Sigmoid colon (tissue), 7 donors: Measurements from ENCODE around the gene CCDC57. TPM values are rescaled to one million over a fixed set of nuclear protein-coding genes. Genes with fewer than 3 reads are reported as not detected.

Experiments used
- DNase-seq: peaks from one replicate; pipeline ENCODE4 v3.0.0-alpha.2; 2019
- H3K27ac ChIP-seq, 4 donors: fragments of 200-600 bp; sonication (generic); one replicate each; pipeline ENCODE4 v1.5.1; 2016 to 2019; ENCODE audit warnings: mild to moderate bottlenecking in 1 of 4
- H3K27me3 ChIP-seq, 3 donors: fragments of 200-600 bp; sonication (generic); one replicate each; pipeline ENCODE4 v1.5.1; 2019; ENCODE audit warnings: mild to moderate bottlenecking in 1 of 3
- H3K36me3 ChIP-seq, 4 donors: fragments of 200-600 bp; sonication (generic); one replicate each; pipeline ENCODE4 v1.5.1; 2016 to 2019
- H3K4me1 ChIP-seq, 4 donors: fragments of 200-600 bp; sonication (generic); one replicate each; pipeline ENCODE4 v1.5.1; 2017 to 2019
- H3K4me3 ChIP-seq, 4 donors: fragments of 200-600 bp; sonication (generic); one replicate each; pipeline ENCODE4 v1.5.1; 2017 to 2019; ENCODE audit warnings: mild to moderate bottlenecking in 2 of 4, moderate library complexity in 1 of 4
- H3K9me3 ChIP-seq, 4 donors: fragments of 200-600 bp in 3 of 4; sonication (generic) in 3 of 4; one replicate each; pipeline versions ENCODE4 v1.5.1 to v1.6.1; 2013 to 2019
- EP300 ChIP-seq, 4 donors: sonication (generic); formaldehyde crosslinking; IDR thresholded peaks; one replicate each; pipeline ENCODE4 v1.6.1; 2017; ENCODE audit warnings: antibody characterized with exemption in 4 of 4
- POLR2A ChIP-seq, 2 donors: fragments of 450-650 bp; IDR thresholded peaks; one replicate each; pipeline ENCODE4 v1.6.1; 2016; ENCODE audit warnings: antibody characterized with exemption in 2 of 2, mild to moderate bottlenecking in 2 of 2, moderate library complexity in 2 of 2
- POLR2AphosphoS5 ChIP-seq, 4 donors: sonication (generic); formaldehyde crosslinking; IDR thresholded peaks; one replicate each; pipeline ENCODE4 v1.6.1; 2017; ENCODE audit warnings: antibody characterized with exemption in 4 of 4
- WGBS, 2 donors: extraction: QIAGEN DNeasy Blood & Tissue Kit; methylation state at CpG; one replicate each; pipeline ENCODE4 v1.1.7; 2013; 5-methylcytosine and 5-hydroxymethylcytosine counted together
- intact Hi-C: fragments of 100-400 bp; cut with DNase I; formaldehyde crosslinking; loops from one replicate; pipeline ENCODE4 v1.15.1; 2023
- polyA plus RNA-seq, 3 donors: library from polyadenylated mRNA; stranded (reverse); fragments of 200-250 nt; gene quantifications; one replicate each; pipeline ENCODE4 v1.2.3, GENCODE V29; 2013
- total RNA-seq, 4 donors: library from RNA; depleted of rRNA; stranded (reverse); fragments of >200 nt; gene quantifications; one replicate each; pipeline ENCODE4 v1.1.0, GENCODE V29; 2016
- TF ChIP-seq, protein P1 (sequence below), 4 experiments: fragments of 450-650 bp in 3 of 4; fragments of 200-600 bp in 1 of 4; IDR thresholded peaks; one replicate each; pipeline ENCODE4 v1.5.1; 2016 to 2019; ENCODE audit warnings: antibody characterized with exemption in 4 of 4, mild to moderate bottlenecking in 3 of 4, moderate library complexity in 2 of 4
- donor health status: healthy with polysubstance abuse.
- donor health status: Bipolar disorder and iron deficiency.
- donor health status: healthy.

The CCDC57 gene
- total and polyA plus RNA-seq, 7 donors: 13.3 to 47.8 (median 24.4) TPM

DNA sequence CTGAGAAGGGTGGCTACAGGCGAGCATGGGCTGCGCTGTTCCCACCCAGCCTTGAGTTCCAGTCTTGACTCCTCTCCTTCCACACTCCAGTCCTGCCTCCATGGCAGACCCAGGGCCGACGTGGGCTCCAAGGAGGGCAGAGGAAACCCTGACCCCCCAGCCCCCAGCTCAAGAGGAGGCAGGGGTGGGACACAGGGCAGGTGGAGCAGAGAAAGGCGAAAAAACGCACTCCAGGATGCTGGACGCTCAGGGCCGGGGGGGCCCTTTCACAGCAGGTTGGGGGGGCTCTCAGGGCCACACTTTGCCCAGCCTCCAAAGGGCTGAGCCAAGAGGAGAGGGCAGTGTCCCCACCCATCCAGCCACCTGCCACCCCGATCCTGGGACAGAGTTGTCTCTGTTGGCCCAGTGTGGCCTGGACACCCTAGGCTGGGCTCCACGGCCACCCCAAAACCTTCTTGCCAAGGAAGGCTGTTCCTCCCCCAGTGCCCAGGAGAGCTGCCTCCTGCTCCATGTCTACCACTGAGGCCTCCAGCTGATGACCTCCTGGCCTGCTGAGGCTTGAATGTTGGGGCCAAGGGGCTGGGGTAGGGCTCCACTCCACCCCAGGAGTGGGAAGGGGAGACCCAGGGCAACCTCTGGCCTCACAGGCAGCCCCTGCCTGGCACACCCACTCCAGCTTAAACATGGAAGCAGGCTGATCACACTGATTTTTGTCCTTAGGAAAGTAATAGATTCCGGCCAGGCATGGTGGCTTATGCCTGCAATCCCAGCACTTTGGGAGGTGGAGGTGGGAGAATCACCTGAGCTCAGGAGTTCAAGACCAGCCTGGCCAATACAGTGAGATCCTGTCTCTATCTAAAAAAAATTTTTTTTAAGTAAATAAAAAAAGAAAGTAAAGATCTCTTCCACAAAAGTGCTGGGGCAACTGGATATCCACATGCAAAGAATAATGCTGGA, 7.4 kb upstream of the CCDC57 start:
- H3K4me1 ChIP-seq: peaks cover 0 to 18% (median 0%) of the 10 kb centered on the region in 4 donors
- DNase-seq: no peak
- H3K27ac ChIP-seq: no peak overlapping the region
- H3K9me3 ChIP-seq: no peaks in the 10 kb centered on the region
- no peaks in the 10 kb centered on the region for H3K27me3 ChIP-seq
- TF ChIP-seq, protein P1, sequence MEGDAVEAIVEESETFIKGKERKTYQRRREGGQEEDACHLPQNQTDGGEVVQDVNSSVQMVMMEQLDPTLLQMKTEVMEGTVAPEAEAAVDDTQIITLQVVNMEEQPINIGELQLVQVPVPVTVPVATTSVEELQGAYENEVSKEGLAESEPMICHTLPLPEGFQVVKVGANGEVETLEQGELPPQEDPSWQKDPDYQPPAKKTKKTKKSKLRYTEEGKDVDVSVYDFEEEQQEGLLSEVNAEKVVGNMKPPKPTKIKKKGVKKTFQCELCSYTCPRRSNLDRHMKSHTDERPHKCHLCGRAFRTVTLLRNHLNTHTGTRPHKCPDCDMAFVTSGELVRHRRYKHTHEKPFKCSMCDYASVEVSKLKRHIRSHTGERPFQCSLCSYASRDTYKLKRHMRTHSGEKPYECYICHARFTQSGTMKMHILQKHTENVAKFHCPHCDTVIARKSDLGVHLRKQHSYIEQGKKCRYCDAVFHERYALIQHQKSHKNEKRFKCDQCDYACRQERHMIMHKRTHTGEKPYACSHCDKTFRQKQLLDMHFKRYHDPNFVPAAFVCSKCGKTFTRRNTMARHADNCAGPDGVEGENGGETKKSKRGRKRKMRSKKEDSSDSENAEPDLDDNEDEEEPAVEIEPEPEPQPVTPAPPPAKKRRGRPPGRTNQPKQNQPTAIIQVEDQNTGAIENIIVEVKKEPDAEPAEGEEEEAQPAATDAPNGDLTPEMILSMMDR (IDR thresholded peaks at IDR 0.05): no peak
- TF ChIP-seq POLR2A (IDR thresholded peaks at IDR 0.05) (no peak), POLR2AphosphoS5 (IDR thresholded peaks at IDR 0.05) (no peak), EP300 (IDR thresholded peaks at IDR 0.05) (no peak)
- WGBS, 2 donors: 82 to 90% methylated on average over 11 of the region's 11 CpGs
- intact Hi-C loops: no loop called here
- H3K4me3 ChIP-seq: no peak overlapping the region
- no peaks in the 10 kb centered on the region for H3K36me3 ChIP-seq

DNA sequence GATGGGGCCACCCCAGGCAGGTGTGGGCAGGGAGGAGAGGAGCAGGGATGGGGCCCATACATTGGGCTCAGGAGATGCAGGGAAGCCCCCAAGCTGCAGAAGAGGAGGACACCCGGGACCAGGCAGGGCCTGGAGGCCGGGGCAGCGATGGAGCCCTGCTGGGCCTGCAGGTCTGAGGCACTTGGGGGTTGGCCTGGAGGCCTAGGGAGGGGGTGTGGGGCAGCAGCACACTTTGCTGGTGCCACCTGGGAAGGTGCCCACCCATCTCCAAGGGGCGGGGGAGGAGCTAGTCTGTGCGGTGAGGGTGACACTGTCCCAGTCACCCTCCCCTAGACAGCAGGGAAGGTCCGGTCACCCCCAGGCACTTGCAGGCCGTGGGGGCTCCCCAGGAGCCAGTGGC, 6.4 kb upstream of the CCDC57 start:
- intact Hi-C loops: no loop called here
- DNase-seq: no peak
- H3K4me3 ChIP-seq: no peak overlapping the region
- H3K27ac ChIP-seq: no peak overlapping the region
- 91 to 92% methylated on average over 7 of the region's 7 CpGs for WGBS, 2 donors
- no peaks in the 10 kb centered on the region for H3K36me3 ChIP-seq
- H3K9me3 ChIP-seq: no peaks in the 10 kb centered on the region
- H3K4me1 ChIP-seq: peaks cover 0 to 18% (median under 1%) of the 10 kb centered on the region in 4 donors
- TF ChIP-seq POLR2AphosphoS5 (IDR thresholded peaks at IDR 0.05) (no peak), POLR2A (IDR thresholded peaks at IDR 0.05) (no peak), EP300 (IDR thresholded peaks at IDR 0.05) (no peak)
- TF ChIP-seq, protein P1 (IDR thresholded peaks at IDR 0.05): no peak
- no peaks in the 10 kb centered on the region for H3K27me3 ChIP-seq

DNA sequence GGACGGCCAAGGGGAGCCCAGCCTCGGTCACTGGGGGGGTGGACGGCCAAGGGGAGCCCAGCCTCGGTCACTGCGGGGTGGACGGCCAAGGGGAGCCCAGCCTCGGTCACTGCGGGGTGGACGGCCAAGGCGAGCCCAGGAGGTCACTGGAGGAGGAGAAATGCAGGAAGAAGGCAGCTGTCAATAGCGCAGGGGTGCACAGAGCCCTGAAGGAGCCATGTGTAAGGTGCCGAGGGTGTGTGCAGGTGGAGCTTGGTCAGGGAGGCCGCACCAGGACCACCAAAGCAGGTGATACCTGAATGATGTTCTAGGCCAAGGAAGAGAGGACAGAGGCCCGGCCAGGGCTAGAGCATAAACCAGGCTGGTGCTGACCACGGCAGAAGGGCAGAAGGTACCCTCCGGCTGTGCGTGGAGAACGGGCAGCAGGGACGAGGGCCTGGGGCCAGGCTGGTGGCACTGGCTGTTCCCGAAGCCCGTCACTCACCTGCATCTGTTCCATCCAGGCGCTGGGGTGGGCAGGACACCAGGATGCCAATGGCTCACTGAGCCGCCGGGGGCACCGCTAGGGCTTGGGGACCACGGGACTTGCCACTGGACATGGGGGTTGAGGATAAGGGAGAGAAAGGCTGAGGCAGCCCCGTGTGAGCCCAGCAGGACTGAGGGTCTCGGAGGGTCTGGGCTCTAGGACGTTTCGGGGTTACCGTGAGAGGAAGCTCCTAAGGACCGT, 5.9 kb upstream of the CCDC57 start:
- intact Hi-C loops: no loop called here
- peaks cover 0 to 21% (median 5%) of the 10 kb centered on the region in 4 donors for H3K4me1 ChIP-seq
- H3K9me3 ChIP-seq: no peaks in the 10 kb centered on the region
- no peak for DNase-seq
- no peak overlapping the region for H3K4me3 ChIP-seq
- H3K27me3 ChIP-seq: no peaks in the 10 kb centered on the region
- 92 to 94% methylated on average over 32 of the region's 32 CpGs for WGBS, 2 donors
- TF ChIP-seq EP300 (IDR thresholded peaks at IDR 0.05): no peak
- TF ChIP-seq POLR2AphosphoS5 (IDR thresholded peaks at IDR 0.05): no peak
- TF ChIP-seq POLR2A (IDR thresholded peaks at IDR 0.05): no peak
- TF ChIP-seq, protein P1 (IDR thresholded peaks at IDR 0.05): no peak
- no peaks in the 10 kb centered on the region for H3K36me3 ChIP-seq
- no peak overlapping the region for H3K27ac ChIP-seq

DNA sequence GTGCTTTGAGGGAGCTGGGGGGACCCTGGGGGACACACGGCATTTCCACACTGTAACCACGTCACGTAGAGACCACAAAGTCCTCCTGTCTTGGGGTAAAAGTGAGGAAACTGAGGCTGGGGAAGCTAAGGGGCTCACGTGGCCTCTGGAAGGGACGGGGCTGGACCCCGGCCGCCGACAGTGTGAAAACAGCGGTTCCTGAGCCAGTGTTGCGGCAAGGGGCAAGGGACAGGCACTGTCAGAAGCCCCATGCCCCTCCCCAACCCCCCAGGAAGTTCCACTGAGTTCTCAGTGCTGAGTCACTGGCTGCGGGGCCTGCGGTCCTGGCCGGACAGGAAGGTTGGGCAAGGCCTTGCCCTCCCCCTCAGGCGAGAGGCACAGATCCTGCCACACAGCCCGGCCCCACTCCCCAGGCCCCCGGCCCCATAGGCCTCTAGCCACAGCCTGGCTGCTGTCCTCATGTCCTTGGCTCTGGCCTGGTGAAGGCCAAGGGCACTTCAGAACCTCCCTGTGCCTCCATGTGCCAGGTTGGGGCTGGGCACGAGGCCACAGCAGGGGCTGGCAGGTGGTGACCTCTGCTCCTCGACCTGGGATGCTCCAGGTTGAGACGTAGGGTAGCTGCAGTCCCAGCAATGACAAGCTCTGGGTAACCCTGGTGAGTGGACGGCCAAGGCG, 5.0 kb upstream of the CCDC57 start:
- Histone ChIP-seq H3K9me3 (no peaks in the 10 kb centered on the region), H3K27me3 (no peaks in the 10 kb centered on the region), H3K27ac (peak overlapping the region; percentile 53 to 76 (median 62)), H3K4me1 (peaks cover 0 to 27% (median 8%) of the 10 kb centered on the region in 4 donors), H3K4me3 (no peak overlapping the region), H3K36me3 (no peaks in the 10 kb centered on the region)
- no peak for TF ChIP-seq POLR2A (IDR thresholded peaks at IDR 0.05)
- TF ChIP-seq, protein P1 (IDR thresholded peaks at IDR 0.05): no peak
- no peak for TF ChIP-seq EP300 (IDR thresholded peaks at IDR 0.05)
- no peak for TF ChIP-seq POLR2AphosphoS5 (IDR thresholded peaks at IDR 0.05)
- WGBS, 2 donors: 70 to 73% methylated on average over 21 of the region's 21 CpGs
- DNase-seq: peak; percentile 83
- intact Hi-C loops: no loop called here
